Stimulated activated CD4-positive, alpha-beta T cell treated with anti-CD3 and anti-CD28 coated beads, Interleukin-12 subunit alpha, Interleukin-12 subunit beta, amount 100 ng/mL, for 4 hours (primary cell): ENCODE data around the gene COA7.

Source experiments
- DNase-seq: peaks from one replicate; pipeline ENCODE4 v3.0.0-alpha.2; 2020

The COA7 gene

DNA sequence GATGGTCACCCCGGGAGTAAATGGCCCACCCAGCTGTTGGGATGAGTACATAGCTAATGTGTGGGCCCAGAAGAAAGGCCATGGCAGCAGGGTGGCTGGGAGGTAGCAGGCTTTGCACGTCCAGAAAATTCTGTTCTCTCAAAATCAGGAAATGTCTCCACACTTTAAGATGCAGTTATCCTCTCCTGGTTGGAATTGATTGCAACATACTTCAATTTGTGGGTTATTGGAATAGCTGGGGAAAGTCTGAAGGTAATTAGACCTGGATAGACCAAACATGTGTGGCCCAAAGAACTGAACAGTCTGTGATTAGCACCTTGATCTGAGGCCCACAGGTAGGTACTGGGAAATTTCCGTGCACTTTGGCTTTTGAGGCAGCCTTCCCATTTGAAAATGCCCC is 30.2 kb downstream of the COA7 start:
- no peak for DNase-seq

DNA sequence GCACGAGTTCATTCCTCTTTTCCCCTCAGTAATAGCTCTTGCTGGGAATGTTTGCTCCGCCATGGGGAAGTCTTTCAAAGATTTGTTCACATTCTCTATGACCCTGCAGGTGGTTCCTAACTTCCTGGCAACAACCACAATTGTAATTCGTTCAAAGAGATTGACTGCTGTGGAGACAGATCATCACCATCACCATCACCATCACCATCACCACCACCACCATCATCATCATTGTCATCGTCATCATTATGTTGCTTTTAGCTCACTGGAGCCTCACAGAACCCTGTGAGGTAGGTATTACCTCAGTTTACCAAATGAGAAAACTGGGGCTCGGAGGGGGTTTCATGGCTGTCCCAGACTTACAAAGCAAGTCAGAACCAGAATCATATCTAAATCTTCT is 30.9 kb downstream of the COA7 start:
- no peak for DNase-seq

DNA sequence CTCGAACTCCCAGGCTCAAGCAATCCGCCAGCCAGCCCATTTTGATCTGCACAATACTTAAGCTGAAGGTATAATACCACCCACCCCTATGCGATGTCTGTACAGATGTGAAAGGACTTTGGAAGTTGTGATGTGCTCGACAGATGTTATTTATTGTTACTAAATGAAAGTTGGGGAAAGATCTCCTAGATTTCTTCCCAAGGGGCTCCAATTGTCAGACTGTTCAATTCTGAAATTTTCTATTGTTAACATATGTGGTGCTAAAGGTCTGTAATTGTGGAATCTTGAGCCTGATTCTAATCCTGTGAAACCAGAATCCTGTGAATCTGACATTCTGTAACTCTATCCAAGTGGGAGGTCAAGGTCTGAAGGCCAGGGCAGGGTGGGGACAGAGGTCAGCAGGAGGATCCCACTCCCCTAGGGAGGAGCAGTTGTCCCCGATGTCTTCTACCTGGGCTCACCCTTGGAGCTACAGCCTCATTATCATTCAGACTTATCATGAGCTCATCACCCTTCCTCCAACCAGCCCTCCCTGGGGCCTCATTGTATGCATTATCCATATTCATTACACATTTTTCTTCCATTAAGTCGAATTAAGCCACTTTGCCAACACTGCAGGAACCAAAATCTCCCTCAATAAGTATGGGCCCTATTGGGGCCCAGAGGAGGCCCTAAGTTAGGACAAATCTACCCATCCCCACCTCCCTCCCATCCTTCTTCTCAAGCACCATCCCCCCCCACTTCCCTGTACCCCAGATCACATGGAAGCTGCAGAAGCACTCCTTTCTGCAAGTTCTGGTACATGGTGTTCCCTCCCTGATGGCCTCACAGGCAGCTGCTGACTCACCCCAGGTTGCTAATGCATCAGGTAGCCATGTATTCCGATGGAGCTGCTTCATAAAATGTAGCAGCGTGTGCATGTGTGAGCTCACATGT is 32.9 kb downstream of the COA7 start:
- DNase-seq, result no peak

DNA sequence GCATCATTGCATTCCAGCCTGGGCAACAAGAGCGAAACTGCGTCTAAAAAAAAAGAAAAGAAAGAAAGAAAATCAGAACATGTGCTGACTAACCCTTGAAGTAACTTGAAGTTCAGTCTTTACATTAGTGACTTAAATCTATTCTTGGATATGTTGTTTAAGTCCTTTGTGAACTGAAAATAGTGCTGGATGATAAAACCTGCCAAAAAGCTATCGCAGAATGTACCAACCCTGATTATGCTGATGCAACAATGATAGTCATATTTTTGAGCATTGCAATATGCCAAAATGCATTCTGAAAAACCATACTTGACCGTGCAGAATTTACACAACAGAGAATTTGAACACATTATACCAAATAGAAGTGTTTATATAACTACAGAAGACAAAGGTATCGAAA is 34.4 kb downstream of the COA7 start:
- DNase-seq, result no peak

DNA sequence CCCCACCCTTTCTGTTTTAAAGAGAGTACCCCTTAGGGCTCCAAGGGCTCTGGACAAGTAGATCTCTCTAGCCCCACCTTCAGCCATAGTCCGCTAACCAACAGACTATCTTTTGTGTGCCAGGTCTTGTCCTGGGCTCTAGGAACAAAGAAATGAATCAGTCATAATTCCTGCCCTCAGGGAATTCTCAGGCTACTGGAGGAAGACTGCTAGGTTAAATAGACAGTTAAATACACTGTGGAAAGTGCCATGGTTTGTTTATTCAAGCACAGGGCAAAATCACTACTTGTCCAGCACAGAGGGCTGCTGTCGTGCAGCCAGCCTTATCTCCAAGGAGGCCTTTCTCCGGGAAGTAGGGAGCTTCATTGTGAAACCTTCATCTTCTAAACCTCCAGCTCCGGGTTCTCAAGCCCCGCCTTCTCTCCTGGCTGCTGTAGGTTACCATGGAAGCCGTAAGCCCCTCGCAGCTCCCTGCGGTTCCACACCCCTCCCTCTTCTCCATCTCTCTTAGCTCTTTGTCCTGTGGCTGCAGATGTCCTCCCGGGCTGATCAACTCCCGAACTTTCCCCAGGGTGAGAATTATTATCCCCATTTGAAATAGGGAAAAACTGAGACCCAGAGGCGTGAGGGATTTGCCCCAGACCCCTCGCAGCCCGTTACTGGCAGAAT is 35.4 kb downstream of the COA7 start:
- DNase-seq, result no peak

DNA sequence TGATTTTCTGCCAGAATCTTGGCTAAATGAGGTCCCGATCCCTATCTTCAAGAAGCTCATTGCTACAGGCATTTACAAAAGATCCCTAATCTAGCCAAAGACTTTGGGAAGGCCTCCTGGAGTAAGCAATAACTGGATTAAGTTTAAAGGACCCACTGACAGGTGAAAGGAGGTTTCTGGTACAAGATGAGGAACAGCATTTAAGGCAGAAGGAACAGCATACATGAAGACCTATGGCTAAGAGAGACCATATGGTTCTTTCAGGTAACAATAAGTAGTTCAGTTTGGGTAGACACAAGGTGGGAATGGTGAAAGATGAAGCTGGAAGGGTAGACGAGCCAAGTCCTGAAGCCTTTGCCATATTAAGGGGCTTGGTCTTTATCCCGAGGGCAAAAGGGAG is 37.3 kb downstream of the COA7 start:
- no peak for DNase-seq

DNA sequence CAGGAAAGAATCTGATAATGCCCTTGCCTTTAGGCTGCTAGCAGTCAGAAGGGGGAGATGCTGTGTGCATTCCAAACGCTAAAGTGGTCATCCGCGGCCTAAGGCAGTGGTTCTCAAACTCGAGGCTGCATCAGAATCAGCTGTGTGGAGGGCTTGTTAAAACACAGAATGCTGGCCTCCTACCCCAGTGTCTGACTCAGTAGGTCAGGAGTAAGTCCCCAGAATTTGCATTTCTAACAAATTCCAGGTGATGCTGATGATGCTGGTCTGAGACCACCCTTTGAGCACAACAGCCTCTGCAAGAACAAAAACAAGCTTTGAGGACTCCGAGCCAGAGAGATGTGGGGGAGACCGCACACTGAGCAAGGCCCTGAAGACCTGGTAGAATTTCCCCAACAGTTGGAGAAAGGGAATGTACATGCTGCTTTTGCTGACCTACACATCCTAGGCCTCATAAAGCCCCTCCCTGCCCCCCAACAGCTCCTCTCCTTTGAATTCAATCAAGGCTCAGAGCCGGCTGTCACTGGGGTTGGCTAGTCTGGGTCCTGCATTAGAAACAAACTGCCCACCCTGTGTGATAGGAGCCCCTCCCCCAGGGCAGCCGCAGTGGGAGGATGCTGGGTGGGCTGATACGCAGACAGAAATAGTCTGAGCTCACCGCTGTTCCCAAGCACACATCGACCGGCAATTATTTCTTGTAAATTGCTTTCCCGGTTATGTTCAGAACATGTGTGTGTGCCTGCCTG is 38.1 kb downstream of the COA7 start:
- DNase-seq, result no peak

DNA sequence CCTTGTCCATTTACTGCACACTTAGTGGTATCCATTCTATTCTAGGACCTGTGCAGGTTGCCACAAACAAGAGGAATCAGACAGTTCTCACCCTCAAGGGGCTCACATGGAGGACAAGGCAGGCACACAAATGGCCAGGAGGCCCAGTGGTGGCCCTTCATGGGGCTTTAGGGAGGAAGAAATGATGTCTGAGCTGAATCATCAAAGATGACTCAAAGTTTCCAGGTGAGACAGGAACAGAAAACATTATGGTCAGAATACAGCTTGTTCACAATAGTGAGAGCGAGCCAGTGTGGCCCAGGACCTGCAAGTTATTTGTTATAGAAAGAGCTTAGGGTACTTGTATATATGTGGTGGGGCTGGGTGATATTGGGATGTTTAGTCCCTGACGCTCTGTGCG is 38.8 kb downstream of the COA7 start:
- no peak for DNase-seq

DNA sequence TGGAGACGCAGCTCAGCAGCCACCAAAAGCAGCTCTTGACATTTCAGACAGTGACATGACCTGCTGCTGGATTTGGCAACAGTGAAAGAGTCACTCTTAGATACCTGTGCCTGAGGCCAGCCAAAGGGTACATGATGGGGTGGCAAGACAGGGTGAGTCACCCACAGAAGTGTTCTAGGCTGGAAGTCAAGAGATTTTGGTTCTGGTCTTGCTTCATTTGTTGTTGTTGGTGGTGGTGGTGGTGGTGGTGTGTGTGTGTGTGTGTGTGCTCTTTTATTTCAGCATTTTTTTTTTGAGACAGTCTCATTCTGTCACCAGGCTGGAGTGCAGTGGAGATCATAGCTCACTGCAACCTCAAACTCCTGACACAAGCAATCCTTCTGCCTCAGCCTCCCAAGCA is 39.4 kb downstream of the COA7 start:
- peak; percentile 3 for DNase-seq

DNA sequence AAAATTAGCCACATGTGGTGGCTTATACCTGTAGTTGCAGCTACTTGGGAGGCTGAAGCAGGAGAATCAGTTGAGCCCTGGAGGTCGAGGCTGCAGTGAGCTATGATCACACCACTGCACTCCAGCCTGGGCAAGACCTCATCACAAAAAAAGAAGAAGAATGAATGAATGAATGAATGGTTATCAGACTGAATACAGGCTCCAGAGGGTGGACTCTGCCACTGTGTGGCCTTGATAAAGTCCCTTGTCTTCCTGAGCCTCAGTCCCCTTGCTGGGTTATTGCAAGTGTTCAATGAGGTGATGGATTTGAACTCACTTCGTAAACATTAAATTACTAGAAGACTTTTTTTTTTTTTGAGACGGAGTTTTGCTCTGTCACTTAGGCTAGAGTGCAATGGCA is 40.4 kb downstream of the COA7 start:
- DNase-seq, result no peak

DNA sequence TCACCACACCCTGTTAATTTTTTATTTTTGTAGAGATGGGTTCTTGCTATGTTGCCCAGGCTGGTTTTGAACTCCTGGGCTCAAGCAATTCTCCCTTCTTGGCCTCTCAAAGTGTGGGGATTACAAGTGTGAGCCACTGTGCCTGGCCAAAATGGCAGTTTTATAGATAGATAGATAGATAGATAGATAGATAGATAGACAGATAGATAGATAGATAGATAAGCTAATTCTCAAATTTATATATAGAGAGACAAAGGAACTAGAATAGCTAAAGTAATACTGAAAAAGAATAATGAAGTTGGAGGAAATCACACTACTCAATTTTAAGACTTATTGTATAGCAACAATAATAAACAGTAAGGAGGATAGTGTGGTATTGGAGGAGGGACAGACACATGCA is 44.1 kb downstream of the COA7 start:
- DNase-seq, result no peak

DNA sequence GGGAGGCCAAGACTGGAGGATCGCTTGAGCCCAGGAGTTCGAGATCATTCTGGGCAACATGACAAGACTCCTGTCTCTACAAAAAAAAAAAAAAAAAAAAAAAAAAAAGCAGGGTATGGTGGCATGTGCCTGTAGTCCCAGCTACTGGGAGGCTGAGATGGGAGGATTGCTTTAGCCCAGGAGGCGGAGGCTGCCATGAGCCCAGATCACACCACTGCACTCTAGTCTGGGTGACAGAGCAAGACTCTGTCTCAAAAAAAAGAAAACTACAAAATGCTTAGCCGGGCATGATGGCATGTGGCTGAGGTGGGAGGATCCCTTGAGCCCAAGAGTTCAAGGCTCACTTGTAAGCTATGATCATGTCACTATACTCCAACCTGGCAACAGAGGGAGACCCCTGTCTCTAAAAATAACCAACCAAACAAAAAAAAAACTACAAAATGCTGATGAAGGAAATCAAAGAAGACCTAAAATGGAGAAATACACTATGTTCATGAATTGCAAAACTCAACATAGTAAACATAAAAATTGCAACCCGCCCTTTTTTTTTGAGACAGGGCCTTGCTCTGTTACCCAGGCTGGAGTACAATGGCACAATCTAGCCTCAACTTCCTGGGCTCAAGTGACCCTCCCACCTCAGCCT is 44.8 kb downstream of the COA7 start:
- no peak for DNase-seq

DNA sequence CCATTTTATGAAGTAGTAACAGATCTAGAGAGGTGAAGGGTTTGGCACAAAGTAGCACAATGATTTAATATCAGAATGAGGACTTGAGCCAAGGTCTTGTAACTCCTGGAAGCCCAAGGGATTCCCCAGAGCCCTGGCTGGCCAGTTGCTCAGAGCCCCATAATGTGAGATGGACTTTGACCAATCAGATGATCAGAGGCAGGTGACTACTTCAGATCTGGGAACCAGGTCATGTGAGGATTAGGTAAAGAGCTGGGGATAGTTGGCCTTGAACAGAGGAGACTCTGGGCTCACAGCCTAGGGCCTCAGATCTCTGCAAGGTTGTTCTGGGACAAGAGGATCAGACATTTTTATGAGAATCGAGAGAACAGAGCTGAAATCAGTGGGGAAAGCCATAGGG is 46.2 kb downstream of the COA7 start:
- no peak for DNase-seq

DNA sequence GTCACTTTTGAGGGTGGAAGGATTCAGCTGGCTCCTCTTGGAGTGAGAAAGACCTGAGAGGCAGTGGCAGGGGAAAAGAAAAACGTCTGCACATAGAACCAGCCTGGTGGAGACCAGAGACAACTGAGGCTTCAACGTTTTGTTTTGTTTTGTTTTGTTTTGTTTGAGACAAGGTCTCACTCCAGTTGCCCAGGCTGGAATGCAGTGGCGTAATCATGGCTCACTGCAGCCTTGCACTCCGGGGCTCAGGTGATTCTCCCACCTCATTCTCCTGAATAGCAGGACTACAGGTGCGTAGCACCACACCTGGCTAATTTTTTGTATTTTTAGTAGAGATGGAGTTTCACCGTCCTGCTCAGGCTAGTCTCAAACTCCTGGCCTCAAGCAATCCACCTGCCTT is 52.9 kb downstream of the COA7 start:
- DNase-seq, result no peak

DNA sequence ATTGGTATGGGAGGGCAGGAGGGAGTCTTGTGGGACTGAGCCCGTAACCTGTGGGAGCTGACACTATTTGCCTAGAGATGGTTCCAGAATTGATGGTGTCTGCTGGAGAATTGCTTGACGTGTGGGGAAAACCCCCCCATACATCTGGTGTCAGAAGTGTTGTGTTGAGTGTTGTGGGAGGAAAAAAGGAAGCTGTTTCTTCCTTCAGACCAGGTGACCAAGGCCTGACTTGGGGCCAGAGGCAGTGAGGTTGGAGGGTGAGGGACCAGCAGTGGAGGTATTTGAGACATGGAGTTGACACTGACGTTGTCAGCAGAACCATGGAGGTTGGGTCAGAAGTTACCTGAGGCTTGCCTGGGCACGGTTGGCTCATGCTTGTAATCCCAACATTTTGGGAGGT is 56.8 kb downstream of the COA7 start:
- DNase-seq, result no peak

DNA sequence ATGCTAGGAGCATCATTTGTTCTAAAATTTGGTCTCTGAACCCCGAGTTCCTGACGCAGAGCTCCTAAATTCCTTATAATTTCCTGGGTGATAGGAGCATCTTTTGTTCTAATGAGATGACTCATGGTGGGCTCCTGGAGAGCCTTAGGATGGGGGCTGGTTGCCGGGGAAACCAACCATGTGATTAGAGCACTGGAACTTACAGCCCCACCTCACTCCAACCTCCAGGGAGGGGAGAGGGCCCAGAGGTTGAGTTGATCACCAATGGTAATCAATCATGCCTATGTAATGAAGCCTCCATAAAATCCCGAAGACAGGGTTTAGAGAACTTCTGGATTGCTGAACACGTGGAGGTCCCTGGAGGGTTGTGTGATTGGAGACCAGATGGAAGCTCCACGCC is 57.5 kb downstream of the COA7 start:
- DNase-seq, result no peak

DNA sequence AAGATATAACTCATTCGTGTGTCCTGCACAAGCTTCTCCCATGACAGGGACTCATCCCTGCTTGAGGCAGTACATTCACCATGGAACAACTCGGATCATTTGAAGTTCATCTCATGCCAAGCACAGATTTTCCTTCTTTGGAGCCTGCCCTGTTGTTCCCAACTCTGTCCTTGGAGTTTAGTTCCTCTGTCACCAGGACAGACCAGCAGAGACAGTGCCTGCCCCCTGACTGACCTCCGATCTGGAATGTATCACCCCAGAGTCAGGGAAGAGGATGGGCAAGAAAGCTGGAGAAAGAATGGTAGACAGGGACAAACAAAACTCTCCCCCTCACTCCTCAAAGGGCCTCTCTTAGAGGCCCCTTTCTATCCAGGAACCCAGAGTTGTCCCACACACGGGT is 60.2 kb downstream of the COA7 start:
- DNase-seq, result no peak

DNA sequence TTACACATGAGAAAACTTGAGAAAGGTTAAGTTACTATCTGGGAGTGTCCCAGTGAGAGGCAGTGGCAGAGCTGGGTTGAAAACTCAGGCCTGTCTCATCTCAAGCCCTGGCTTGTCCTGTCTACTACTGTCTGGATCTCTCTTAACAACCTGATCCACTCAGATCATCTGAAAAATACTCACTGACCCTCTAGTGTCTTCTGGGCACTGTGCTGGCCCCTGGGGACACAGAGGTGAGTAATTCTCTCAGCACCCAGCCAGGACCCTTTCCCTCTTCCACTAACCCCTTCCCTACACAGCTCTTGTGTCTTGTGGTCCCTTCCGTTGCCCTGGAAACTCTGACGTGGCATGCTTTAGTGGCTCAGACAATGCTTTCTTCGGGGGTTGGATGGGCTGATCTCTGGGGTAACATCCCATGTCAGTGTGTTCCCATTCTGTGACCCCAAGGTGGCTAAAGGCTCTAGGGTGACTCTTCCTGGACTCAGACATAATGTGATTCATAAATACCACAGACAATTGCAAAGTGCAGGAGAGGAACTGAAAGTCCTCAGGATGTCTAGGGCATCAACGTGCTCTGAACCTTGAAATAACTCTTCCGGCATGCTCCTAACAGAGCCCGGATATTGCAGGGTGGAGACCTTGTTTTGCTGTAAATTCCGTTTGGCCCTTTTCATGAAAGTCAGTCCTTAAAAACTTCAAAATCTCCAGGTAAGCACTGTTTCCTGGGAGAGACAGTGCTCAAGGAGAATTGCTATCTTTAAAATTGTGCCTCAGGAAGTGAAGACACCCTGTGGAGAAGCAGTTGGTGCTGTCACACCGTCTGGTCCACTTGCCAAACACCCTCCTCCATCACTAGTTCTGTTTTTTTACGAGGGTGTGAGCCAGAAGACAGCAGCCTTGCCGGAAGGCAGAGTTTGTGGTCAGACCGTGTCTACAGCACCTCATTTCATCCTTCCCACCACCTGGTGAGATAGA is 61.1 kb downstream of the COA7 start:
- peak; percentile 41 for DNase-seq

DNA sequence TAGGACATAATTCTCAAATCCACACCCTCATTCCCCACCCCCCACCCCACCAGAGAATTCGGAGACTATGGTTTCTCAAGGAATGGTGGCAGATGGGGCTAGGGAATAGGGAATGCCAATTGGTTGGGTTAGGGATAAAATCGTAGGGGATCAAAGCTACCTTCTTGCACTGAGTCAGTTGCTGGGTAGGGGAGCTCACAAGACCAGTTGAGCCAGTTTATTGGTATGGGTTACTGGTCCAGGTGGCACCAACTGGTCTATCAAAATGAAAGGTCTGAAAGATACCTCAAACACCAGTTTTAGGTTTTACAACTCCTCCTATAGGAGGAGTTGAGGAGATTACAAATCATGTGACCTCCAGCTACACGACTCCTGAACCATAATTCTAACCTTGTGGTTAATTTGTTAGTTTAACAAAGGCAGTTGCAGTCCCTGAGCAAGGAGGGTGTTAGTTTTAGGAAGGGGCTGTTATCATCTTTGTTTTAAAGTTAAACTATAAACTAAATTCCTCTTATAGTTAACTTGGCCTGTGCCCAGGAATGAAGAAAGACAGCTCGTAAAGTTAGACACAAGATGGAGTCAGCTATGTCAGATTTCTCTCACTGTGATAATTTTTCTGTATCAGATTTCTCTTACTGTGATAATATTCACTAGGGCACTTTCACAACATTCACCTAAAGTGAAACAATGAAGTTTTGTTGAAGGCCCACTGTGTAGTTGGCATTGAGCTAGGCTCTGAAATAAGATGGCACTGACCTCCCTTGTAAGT is 62.6 kb downstream of the COA7 start:
- DNase-seq, result no peak
